ENCODE results near the gene SDC3. TPM values are rescaled to one million over a fixed set of nuclear protein-coding genes. Genes with fewer than 3 reads are reported as not detected.
A peak's percentile ranks its signal among the peaks of the same experiment; 100 is the strongest.

SDC3 gene
- total RNA-seq, 2 donors from 2014 or later, result 15.2 to 24.2 TPM

DNA sequence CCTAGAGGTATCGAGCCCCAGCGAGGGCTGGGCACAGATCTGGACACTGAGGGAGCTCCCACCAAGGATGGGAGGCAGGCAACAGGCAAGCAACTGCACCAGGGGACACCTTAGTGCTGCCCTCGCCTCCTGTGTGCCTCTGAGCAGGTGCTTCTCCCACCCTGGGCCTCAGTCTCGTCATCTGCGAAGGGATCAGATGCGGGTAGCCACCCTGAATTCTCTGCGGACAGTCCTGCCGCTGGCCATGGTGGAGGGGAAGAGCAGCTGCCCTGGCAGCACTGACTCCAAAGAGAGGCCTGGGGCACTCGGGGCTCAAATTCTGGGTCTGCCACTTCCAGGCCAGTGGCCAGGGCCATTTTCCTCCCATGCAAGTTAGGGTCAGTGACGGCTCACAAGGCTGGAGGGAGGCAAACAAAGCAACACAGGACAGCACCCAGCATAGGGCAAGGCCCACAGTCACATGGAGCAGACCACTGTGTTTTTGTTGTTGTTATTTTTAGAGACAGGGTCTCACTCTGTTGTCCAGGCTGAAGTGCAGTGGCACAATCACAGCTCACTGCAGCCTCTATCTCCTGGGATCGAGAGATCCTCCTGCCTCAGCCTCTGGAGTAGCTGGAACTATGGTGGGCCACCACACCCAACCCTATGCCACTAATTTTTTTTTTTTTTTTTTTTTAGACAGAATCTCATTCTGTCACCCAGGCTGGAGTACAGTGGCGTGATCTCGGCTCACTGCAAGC lies 7.1 kb upstream of the SDC3 start:
- DNase-seq, result no peak
- no peaks in the 10 kb centered on the region for H3K9me3 ChIP-seq
- H3K36me3 ChIP-seq, result no peaks in the 10 kb centered on the region
- TF ChIP-seq, protein P1, sequence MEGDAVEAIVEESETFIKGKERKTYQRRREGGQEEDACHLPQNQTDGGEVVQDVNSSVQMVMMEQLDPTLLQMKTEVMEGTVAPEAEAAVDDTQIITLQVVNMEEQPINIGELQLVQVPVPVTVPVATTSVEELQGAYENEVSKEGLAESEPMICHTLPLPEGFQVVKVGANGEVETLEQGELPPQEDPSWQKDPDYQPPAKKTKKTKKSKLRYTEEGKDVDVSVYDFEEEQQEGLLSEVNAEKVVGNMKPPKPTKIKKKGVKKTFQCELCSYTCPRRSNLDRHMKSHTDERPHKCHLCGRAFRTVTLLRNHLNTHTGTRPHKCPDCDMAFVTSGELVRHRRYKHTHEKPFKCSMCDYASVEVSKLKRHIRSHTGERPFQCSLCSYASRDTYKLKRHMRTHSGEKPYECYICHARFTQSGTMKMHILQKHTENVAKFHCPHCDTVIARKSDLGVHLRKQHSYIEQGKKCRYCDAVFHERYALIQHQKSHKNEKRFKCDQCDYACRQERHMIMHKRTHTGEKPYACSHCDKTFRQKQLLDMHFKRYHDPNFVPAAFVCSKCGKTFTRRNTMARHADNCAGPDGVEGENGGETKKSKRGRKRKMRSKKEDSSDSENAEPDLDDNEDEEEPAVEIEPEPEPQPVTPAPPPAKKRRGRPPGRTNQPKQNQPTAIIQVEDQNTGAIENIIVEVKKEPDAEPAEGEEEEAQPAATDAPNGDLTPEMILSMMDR (IDR thresholded peaks at IDR 0.05), result no peak
- no peak overlapping the region for H3K4me3 ChIP-seq
- no peaks in the 10 kb centered on the region for H3K27me3 ChIP-seq
- no peak overlapping the region for H3K27ac ChIP-seq
- H3K4me1 ChIP-seq, result no peaks in the 10 kb centered on the region
- no peak overlapping the region for H3K9ac ChIP-seq (ENCODE audit: low read depth in 2 of 2, low read length in 2 of 2)
- intact Hi-C loops (cut with DNase I), result no loop called here

DNA sequence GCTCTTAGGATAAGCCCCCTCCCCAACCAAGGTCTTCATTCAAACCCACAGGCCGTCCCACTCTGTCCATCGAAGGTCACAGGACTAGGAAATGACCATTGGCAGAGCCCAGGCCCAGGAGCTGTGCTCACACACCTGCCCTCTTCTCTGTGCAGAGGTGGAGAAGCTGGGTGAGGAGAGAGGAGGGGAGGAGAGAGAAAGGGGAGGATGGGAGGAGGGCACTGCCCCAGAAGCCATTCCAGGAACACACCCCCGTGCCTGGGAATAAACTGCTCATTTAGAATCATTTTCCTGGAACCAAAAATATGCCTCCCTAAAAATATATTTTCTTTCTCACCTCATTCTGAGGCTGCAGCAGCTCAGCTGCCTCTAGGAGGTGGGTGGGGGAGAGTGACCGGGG lies 6.4 kb upstream of the SDC3 start:
- TF ChIP-seq, protein P1 (IDR thresholded peaks at IDR 0.05), result no peak
- Histone ChIP-seq H3K36me3 (no peaks in the 10 kb centered on the region), H3K27ac (no peak overlapping the region), H3K27me3 (no peaks in the 10 kb centered on the region), H3K9me3 (no peaks in the 10 kb centered on the region), H3K4me1 (no peaks in the 10 kb centered on the region), H3K9ac (ENCODE audit: low read depth in 2 of 2, low read length in 2 of 2) (no peak overlapping the region), H3K4me3 (no peak overlapping the region)
- DNase-seq, result no peak
- intact Hi-C loops (cut with DNase I), result loop anchor here (5.0 kb wide), 2 partner anchors 133 to 198 kb away; no protein-coding TSS in a partner anchor

DNA sequence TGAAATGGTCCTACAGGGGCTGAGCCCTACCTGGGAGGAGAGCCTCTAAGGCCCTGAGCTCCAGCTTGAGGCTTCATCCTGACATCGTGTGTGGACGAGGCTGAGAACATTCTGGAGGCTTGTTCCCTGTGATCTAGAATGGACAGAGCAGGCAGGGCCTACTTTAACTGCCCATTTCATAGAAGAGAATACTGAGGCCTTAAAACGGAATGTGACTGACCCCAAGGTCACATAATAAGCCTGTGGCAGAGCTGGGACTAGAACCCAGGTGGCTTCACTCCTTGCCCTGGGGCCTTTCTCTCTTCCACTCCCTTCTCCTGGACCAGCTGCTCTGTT lies 6.0 kb upstream of the SDC3 start:
- no peak overlapping the region for H3K9ac ChIP-seq (ENCODE audit: low read depth in 2 of 2, low read length in 2 of 2)
- H3K9me3 ChIP-seq, result no peaks in the 10 kb centered on the region
- H3K36me3 ChIP-seq, result no peaks in the 10 kb centered on the region
- no peak overlapping the region for H3K27ac ChIP-seq
- TF ChIP-seq, protein P1 (IDR thresholded peaks at IDR 0.05), result no peak
- peaks cover 3% of the 10 kb centered on the region for H3K4me1 ChIP-seq
- no peak for DNase-seq
- no peak overlapping the region for H3K4me3 ChIP-seq
- no peaks in the 10 kb centered on the region for H3K27me3 ChIP-seq
- intact Hi-C loops (cut with DNase I), result loop anchor here (5.0 kb wide), 2 partner anchors 132 to 197 kb away; no protein-coding TSS in a partner anchor

DNA sequence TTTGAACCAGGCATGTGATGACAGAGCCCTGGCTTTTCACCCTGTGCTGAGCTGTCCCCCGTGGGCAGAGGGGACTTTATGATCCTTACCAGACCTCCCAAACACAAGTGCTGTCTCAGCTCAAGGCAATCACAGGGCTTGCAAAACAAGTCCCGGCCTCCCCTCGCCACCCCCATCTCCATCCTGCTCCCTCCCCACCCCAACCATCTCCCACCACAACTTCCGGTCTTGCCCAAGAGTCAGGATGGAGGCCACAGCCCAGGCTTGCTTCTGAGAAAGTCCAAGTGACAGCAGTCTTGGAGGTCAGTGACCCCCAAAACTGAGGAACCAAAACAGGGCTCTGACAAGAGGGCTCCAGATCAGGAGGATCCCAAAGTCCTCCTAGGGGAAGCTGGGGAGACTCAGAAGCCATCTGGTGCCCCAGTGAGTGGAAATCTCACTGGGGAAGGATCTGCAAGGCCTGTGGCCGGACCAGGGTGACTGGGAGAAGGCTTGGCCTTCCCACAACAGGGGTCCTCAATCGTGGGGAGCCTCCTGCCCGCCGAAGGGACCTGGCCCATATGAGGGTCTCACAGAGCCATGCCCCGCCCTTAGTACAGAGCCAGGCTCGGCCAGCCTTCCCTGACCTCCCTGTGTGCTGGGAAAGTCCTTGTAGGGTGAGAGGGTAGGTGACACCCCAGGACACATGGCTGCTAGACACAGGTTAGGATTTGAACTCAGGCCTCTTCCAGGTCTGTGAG lies 4.5 kb upstream of the SDC3 start:
- H3K27ac ChIP-seq, result peak overlapping the region; percentile 27
- H3K9ac ChIP-seq (ENCODE audit: low read depth in 2 of 2, low read length in 2 of 2), result peak overlapping the region in 1 of 2 donors; percentile 24
- TF ChIP-seq, protein P1 (IDR thresholded peaks at IDR 0.05), result no peak
- no peak overlapping the region for H3K4me3 ChIP-seq
- intact Hi-C loops (cut with DNase I), result loop anchor here (5.0 kb wide), 2 partner anchors 131 to 196 kb away; no protein-coding TSS in a partner anchor
- peaks cover 11% of the 10 kb centered on the region for H3K4me1 ChIP-seq
- no peak for DNase-seq
- H3K36me3 ChIP-seq, result no peaks in the 10 kb centered on the region
- H3K9me3 ChIP-seq, result no peaks in the 10 kb centered on the region
- no peaks in the 10 kb centered on the region for H3K27me3 ChIP-seq

DNA sequence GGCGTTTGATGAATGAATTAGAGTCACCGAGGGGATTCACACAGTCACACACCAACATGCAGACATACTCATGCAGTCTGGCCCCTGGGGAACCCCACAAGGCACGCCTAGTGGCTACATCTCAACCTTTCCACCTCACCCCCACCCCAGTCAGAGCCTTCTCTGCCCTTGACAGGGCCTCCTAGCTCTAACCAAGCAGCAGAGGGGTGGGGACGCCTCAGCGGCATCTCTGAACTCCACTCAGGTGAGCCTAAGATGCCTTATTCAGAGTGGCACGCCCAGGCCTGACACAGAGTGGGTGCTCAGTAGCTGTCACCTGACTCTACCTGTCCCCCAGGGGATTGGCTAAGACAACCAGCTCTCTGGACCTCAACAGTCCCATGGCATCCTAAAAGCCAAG lies 3.7 kb upstream of the SDC3 start:
- Histone ChIP-seq H3K27me3 (no peaks in the 10 kb centered on the region), H3K27ac (no peak overlapping the region), H3K4me1 (peaks cover 11% of the 10 kb centered on the region), H3K4me3 (no peak overlapping the region), H3K9ac (ENCODE audit: low read depth in 2 of 2, low read length in 2 of 2) (no peak overlapping the region), H3K9me3 (no peaks in the 10 kb centered on the region), H3K36me3 (no peaks in the 10 kb centered on the region)
- intact Hi-C loops (cut with DNase I), result loop anchor here (5.0 kb wide), 2 partner anchors 130 to 195 kb away; no protein-coding TSS in a partner anchor
- TF ChIP-seq, protein P1 (IDR thresholded peaks at IDR 0.05), result no peak
- no peak for DNase-seq

All from colonic mucosa (tissue), 4 donors.